CD4-positive, alpha-beta T cell treated with Interferon gamma for 1 hour (primary cell): ENCODE results near the gene CCS.
A peak's percentile ranks its signal among the peaks of the same experiment; 100 is the strongest.
"Not testable (repeated sequence)": the region's sequence is repeated elsewhere in the genome, so short reads cannot be mapped to it uniquely, and the experiment has no call there.

Experiments used
- DNase-seq: peaks from one replicate; pipeline ENCODE4 v3.0.0-alpha.2; 2020

Gene CCS

GRCh38 chr11:66592457-66593302 lies at the start of gene CCS, which contains the start of gene CCDC87:
CCS (plus strand) TSS chr11:66593185; CDS start chr11:66593262, 77 bp downstream.
CCDC87 (minus strand) TSS chr11:66593063; CDS start chr11:66593015, 48 bp downstream.
- peak; percentile 98 for DNase-seq

DNA sequence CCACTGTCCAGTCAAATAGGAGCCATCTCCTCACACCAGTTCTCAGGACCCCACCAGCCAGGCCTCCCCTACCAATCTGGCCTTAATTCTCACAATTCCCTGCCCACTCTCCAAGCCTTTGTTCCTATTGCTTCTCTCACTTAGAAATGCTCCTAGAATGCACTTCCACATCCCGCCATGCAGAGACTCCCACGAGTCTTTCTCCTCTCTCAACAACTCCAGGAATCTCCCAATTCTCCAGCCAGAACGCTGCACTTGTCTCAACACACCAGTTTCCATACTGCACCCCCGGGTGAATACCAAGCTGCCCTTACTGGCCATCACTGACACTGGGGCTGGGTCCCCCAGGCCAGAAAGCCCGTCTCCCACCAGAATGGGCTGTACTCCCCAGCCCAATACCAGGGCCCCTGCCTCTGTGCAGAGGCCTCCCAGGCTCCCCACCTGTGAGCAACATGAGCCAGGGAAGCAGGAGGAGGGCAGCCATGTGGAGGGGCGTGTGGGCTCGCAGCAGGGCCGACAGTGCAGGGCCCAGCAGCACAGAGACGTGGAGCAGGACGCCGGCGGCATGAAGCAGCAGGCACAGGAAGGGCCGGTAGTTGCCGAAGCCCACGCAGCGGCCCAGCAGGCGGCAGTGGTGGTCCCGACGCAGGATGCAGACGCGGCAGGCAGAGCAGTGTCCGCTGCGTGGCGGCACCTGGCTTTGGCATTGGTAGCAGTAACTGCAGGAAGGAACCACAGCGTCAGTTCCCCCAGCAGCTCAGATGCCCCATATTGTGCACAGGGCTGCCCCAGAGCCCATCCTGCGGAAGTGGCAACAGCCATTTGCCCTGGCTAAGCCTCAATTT lies 49.5 kb upstream of the CCS start:
- DNase-seq, result peak; percentile 79

DNA sequence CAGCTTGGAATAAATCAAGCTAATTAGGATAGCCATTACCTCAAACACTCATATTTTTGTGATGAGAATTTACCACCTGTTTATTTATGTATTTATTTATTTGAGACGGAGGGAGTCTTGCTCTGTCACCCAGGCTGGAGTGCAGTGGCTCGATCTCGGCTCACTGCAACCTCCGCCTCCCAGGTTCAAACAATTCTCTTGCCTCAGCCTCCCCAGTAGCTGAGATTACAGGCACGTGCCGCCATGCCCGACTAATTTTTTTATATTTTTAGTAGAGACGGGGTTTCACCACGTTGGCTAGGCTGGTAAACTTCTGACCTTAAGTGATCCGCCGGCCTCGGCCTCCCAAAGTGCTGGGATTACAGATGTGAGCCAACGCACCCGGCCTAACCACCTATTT lies 48.0 kb upstream of the CCS start:
- DNase-seq, result not testable (repeated sequence)

DNA sequence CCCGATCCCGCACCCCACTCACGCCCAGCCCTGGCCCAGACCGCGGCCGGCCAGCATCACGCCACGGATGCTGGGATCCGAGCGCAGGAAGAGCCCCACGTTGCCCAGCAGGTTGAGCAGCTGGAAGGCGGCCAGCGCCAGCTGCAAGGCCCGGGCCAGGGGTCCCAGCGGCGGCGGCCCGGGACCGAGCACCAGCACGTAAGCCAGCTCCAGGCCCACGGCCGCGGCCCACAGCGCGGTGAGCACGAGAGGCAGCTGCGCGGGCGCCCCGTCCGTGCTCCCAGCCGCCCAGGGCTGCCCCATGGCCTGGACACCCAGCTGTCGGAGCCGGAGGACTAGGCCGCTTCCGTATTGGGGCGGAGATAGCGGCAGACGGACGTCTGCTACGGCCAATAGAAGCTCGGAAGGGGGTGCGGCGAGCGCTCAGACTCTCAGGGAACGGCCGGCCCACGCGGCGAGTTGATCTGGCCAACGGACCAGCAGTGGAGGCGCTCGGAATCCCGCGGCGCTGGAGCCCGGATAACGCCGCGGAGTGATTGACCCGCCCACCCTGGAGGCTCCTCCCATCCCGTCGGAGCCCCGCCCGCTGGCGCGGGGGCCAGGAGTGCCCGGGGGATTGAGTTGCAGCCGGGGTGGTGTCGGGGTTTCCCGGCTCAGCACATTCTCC lies 47.2 kb upstream of the CCS start, which contains the start of gene ZDHHC24:
TSS of gene ZDHHC24 (minus strand) at position 348 of the 667 bp plus-strand sequence. CDS start at position 303, 45 bp downstream.
- DNase-seq, result peak; percentile 89

DNA sequence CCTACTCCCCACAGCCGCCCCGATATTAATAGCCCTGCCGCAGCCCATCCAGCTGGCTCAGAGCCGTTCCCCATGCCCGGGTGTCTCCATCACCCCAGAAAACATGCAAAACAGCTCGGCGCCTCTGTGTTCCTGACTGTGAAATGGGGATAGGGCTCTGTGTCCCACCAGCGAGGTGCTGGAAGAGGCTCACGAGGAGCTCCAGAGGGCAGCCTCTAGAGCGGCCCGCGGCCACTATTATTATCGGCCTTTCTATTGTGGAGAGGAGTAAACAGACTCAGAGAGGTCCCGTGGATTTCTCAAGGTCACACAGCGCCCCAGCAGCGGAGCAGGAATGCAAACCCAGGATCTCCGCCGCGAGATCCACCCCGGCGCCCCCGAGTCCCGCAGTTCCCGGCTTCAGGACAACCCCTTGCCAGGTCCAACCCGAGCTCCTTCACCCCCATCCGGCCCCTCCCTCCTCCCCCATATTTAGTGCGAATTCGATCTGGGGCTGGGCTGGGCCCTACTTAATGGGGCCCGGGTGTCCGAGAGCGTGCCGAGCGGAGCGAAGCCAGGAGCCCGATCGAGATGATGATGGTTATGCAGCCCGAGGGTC lies 46.5 kb upstream of the CCS start, which contains the start of gene ACTN3:
TSS of gene ACTN3 (plus strand) at position 536 of the 598 bp plus-strand sequence. CDS start at position 571, 35 bp downstream.
- no peak for DNase-seq

DNA sequence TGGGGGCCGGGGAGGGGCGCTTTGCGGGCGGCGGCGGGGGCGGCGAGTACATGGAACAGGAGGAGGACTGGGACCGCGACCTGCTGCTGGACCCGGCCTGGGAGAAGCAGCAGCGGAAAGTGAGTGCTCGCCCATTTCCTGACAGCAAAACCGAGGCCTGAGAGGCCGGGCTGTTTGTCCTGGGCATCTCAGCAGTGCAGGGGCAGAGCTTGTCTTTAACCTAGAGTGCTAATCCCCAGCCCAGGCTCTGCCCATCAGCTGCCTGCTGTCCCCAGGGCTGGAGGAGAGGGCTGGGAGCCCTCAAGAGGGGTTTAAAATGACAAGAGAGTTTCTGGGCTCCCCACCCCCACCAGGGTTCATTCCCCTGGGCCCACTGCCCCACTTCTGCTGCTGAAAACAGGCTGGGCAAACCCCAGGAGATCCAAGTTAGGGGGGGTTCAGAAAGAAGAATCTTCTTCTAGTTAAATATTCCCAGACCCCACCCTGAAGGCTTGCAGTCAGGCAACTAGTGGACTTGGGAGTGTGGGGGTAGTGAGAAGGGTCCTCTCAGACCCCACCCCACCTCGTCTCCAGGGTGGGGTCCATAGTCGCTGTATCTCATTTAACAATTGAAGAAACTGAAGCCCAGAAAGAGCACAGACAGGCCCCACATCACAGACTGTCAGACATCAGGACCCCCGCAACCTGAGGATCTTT lies 45.9 kb upstream of the CCS start:
- no peak for DNase-seq

GRCh38 chr11:66547662-66548009 lies 45.3 kb upstream of the CCS start:
- DNase-seq, result no peak

GRCh38 chr11:66548041-66548440 lies 44.9 kb upstream of the CCS start:
- DNase-seq, result no peak

- no peak for DNase-seq
Observed at GRCh38 chr11:66548774-66549630, 44.0 kb upstream of the CCS start.

- no peak for DNase-seq
Observed at GRCh38 chr11:66549696-66550095, 43.3 kb upstream of the CCS start.

GRCh38 chr11:66550887-66551286 lies 42.1 kb upstream of the CCS start:
- no peak for DNase-seq

GRCh38 chr11:66554602-66555001 lies 38.4 kb upstream of the CCS start:
- no peak for DNase-seq

- no peak for DNase-seq
Observed at GRCh38 chr11:66555416-66555815, 37.6 kb upstream of the CCS start.

DNA sequence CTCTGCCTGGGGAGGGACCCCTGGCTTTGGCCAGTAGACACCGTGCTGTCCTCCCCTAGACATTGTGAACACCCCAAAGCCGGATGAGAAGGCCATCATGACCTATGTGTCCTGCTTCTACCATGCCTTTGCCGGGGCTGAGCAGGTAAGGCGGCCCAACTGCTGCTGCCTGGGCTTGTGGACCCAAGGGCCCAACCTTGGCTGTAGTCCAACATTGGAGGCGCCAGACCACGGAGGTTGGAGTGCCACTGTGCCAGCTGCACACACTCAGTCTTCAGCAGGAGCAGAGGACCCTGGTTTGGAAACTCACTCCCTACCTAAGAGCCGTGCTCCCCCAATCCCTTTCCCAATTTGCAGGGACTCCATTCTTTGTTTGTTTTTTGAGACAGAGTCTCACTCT lies 36.9 kb upstream of the CCS start:
- DNase-seq, result no peak

DNA sequence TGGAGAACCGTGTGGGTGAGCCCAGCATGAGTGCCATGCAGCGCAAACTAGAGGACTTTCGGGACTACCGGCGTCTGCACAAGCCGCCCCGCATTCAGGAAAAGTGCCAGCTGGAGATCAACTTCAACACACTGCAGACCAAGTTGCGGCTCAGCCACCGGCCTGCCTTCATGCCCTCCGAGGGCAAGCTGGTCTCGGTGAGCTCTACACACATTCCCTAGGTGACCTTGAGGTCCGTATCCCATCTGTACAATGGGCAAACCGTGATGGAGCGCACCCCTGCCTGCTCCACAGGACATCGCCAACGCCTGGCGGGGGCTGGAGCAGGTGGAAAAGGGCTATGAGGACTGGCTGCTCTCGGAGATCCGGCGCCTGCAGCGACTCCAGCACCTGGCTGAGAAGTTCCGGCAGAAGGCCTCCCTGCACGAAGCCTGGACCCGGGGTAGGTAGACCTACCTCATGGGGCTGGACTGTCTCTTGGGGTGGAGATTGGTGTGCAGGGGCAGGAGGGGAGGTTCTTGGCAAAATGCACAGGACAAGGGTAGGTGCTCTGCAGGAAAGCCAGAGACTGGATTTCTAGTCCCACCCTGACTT lies 35.2 kb upstream of the CCS start:
- DNase-seq, result no peak

- DNase-seq, result peak; percentile 38
Observed at GRCh38 chr11:66559142-66559865, 33.7 kb upstream of the CCS start.

GRCh38 chr11:66559866-66560676 lies 32.9 kb upstream of the CCS start:
- DNase-seq, result no peak

GRCh38 chr11:66561178-66561974 lies 31.6 kb upstream of the CCS start:
- no peak for DNase-seq
